Suprapubic skin (tissue), 4 donors: Measurements from ENCODE around the gene WIPF3.

ENCODE experiments used
- CTCF ChIP-seq, 2 donors: fragments of 200-600 bp in 1 of 2; fragments of 450-650 bp in 1 of 2; sonication (generic) in 1 of 2; IDR thresholded peaks; one replicate each; pipeline ENCODE4 v1.5.1; 2016 to 2019; ENCODE audit warnings: antibody characterized with exemption in 2 of 2, mild to moderate bottlenecking in 1 of 2, moderate library complexity in 1 of 2
- EP300 ChIP-seq: sonication (generic); formaldehyde crosslinking; IDR thresholded peaks from one replicate; pipeline ENCODE4 v1.6.1; 2017; ENCODE audit warnings: antibody characterized with exemption
- POLR2A ChIP-seq, 2 donors: fragments of 450-650 bp; IDR thresholded peaks; one replicate each; pipeline ENCODE4 v1.6.1; 2017; ENCODE audit warnings: antibody characterized with exemption in 2 of 2, mild to moderate bottlenecking in 2 of 2, moderate library complexity in 2 of 2
- POLR2AphosphoS5 ChIP-seq, 3 donors: sonication (generic); formaldehyde crosslinking; IDR thresholded peaks; one replicate each; pipeline ENCODE4 v1.6.1; 2017; ENCODE audit warnings: antibody characterized with exemption in 3 of 3

- TF ChIP-seq POLR2AphosphoS5 (IDR thresholded peaks at IDR 0.05) (no peak), CTCF (IDR thresholded peaks at IDR 0.05) (no peak), POLR2A (IDR thresholded peaks at IDR 0.05) (no peak), EP300 (no peak)
These were observed 47.5 kb downstream of the WIPF3 start for GRCh38 chr7:29853789-29854188.
